Neural cell (in vitro differentiated cells): Measurements from ENCODE around the gene PIGZ. TPM values are rescaled to one million over a fixed set of nuclear protein-coding genes. Genes with fewer than 3 reads are reported as not detected.

Source experiments
- H2AFZ ChIP-seq: fragments of 200-600, 300-800 bp; sonication (generic), shearing (Covaris generic); 2 replicates; pipeline ENCODE4 v1.6.0; 2014; ENCODE audit warnings: low read depth, mild to moderate bottlenecking, antibody characterized with exemption, low read length, moderate library complexity
- H3F3A ChIP-seq: fragments of 200-600 bp; shearing (Covaris generic); 2 replicates; pipeline ENCODE4 v1.6.1; 2016; ENCODE audit warnings: mild to moderate bottlenecking, moderate library complexity, mixed read lengths, antibody characterized with exemption, low read length; ENCODE audit not compliant: insufficient read depth, poor library complexity, severe bottlenecking
- H3K27ac ChIP-seq: fragments of 200-600, 300-800 bp; sonication (generic), shearing (Covaris generic); 2 replicates; pipeline ENCODE4 v1.5.1; 2014; ENCODE audit warnings: mild to moderate bottlenecking, low read length, moderate library complexity
- H3K27me3 ChIP-seq: fragments of 300-800, 200-600 bp; sonication (generic), shearing (Covaris generic); 2 replicates; pipeline ENCODE4 v1.6.0; 2014; ENCODE audit warnings: mild to moderate bottlenecking, low read depth, low read length, moderate library complexity; ENCODE audit not compliant: insufficient read depth
- H3K36me3 ChIP-seq: fragments of 300-800, 200-600 bp; sonication (generic), shearing (Covaris generic); 2 replicates; pipeline ENCODE4 v1.5.1; 2014; ENCODE audit warnings: mild to moderate bottlenecking, antibody characterized with exemption, low read length, moderate library complexity; ENCODE audit not compliant: insufficient read depth
- H3K4me2 ChIP-seq: fragments of 300-800, 200-600 bp; sonication (generic), shearing (Covaris generic); 2 replicates; pipeline ENCODE4 v1.6.0; 2014; ENCODE audit warnings: mild to moderate bottlenecking, low read length
- H3K4me3 ChIP-seq: fragments of 300-800, 200-600 bp; sonication (generic), shearing (Covaris generic); 2 replicates; pipeline ENCODE4 v1.5.1; 2014; ENCODE audit warnings: mild to moderate bottlenecking, low read length, moderate library complexity
- H3K79me2 ChIP-seq: fragments of 200-600 bp; shearing (Covaris generic); replicated peaks from 2 replicates; pipeline ENCODE4 v1.6.0; 2014; ENCODE audit warnings: mild to moderate bottlenecking, low read length, moderate library complexity; ENCODE audit not compliant: insufficient read depth
- H3K9ac ChIP-seq: fragments of 300-800, 200-600 bp; sonication (generic), shearing (Covaris generic); 2 replicates; pipeline ENCODE4 v1.6.1; 2016; ENCODE audit warnings: mild to moderate bottlenecking, low read length, mixed read lengths
- H3K9me2 ChIP-seq: fragments of 200-600 bp; shearing (Covaris generic); 2 replicates; pipeline ENCODE4 v1.6.1; 2016; ENCODE audit warnings: mild to moderate bottlenecking, low read length, mixed read lengths; ENCODE audit not compliant: insufficient read depth
- H3K9me3 ChIP-seq: fragments of 200-600, 300-800 bp; sonication (generic), shearing (Covaris generic); 2 replicates; pipeline ENCODE4 v1.6.1; 2016; ENCODE audit warnings: mild to moderate bottlenecking, mixed run types, low read length, moderate library complexity, mixed read lengths
- H4K20me1 ChIP-seq: fragments of 200-600 bp; shearing (Covaris generic); 2 replicates; pipeline ENCODE4 v1.6.1; 2016; ENCODE audit warnings: mild to moderate bottlenecking, mixed run types; ENCODE audit not compliant: insufficient read depth
- EP300 ChIP-seq: fragments of 450-650 bp; conservative IDR thresholded peaks from 2 replicates; pipeline ENCODE4 v1.6.1; 2014; ENCODE audit warnings: antibody characterized with exemption, mild to moderate bottlenecking, moderate library complexity; ENCODE audit not compliant: poor library complexity, severe bottlenecking
- EZH2 ChIP-seq: fragments of 200-600, 300-800 bp; shearing (Covaris generic), sonication (generic); IDR thresholded peaks from 2 replicates; pipeline ENCODE4 v1.6.1; 2014; ENCODE audit warnings: antibody characterized with exemption, low read length, borderline replicate concordance, mild to moderate bottlenecking; ENCODE audit not compliant: insufficient read depth, poor library complexity, severe bottlenecking
- MXI1 ChIP-seq: fragments of 450-650 bp; conservative IDR thresholded peaks from 2 replicates; pipeline ENCODE4 v1.6.1; 2014; ENCODE audit warnings: antibody characterized with exemption, mild to moderate bottlenecking; ENCODE audit not compliant: poor library complexity, severe bottlenecking
- POLR2AphosphoS5 ChIP-seq: IDR thresholded peaks from 2 replicates; pipeline ENCODE4 v1.6.1; 2012
- RAD21 ChIP-seq: fragments of 450-650 bp; conservative IDR thresholded peaks from 2 replicates; pipeline ENCODE4 v1.6.1; 2014; ENCODE audit warnings: antibody characterized with exemption, mild to moderate bottlenecking, moderate library complexity
- REST ChIP-seq: IDR thresholded peaks from 2 replicates; pipeline ENCODE4 v1.6.1; 2012; ENCODE audit warnings: borderline replicate concordance
- SMC3 ChIP-seq: fragments of 450-650 bp; conservative IDR thresholded peaks from 2 replicates; pipeline ENCODE4 v1.6.1; 2014; ENCODE audit warnings: antibody characterized with exemption, mild to moderate bottlenecking, moderate library complexity; ENCODE audit not compliant: poor library complexity
- TAF1 ChIP-seq: IDR thresholded peaks from 2 replicates; pipeline ENCODE4 v1.6.1; 2012; ENCODE audit warnings: low read depth
- polyA plus RNA-seq: library from polyadenylated mRNA; depleted of rRNA; stranded (reverse); fragments of >200 nt; gene quantifications from 2 replicates; pipeline ENCODE4 v1.2.3, GENCODE V29; 2014
- TF ChIP-seq, protein P1 (sequence below): fragments of 450-650 bp; IDR thresholded peaks from 2 replicates; pipeline ENCODE4 v1.5.1; 2014; ENCODE audit warnings: antibody characterized with exemption, mild to moderate bottlenecking, moderate library complexity; ENCODE audit not compliant: poor library complexity, severe bottlenecking

Gene PIGZ
- polyA plus RNA-seq, 1 donor from 2014 or later: 6.5 TPM

DNA sequence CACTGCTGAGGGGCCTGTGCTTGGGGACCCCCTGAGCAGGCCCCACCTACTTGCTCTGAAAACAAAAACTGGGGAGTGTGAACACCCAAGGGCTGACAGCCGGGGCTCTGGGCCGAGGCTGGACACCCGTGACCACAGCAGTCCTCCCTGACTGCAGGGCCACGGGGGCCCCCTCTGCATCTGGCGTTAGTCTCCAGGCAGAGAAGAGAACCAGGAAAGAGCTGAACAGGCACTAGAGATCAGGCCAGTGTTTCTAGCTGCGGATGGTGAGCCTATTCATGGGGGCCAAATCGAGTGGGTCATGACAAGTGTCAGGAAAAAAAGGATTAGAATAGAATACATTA, 43.9 kb upstream of the PIGZ start:
- H3K4me3 ChIP-seq: no peak overlapping the region

DNA sequence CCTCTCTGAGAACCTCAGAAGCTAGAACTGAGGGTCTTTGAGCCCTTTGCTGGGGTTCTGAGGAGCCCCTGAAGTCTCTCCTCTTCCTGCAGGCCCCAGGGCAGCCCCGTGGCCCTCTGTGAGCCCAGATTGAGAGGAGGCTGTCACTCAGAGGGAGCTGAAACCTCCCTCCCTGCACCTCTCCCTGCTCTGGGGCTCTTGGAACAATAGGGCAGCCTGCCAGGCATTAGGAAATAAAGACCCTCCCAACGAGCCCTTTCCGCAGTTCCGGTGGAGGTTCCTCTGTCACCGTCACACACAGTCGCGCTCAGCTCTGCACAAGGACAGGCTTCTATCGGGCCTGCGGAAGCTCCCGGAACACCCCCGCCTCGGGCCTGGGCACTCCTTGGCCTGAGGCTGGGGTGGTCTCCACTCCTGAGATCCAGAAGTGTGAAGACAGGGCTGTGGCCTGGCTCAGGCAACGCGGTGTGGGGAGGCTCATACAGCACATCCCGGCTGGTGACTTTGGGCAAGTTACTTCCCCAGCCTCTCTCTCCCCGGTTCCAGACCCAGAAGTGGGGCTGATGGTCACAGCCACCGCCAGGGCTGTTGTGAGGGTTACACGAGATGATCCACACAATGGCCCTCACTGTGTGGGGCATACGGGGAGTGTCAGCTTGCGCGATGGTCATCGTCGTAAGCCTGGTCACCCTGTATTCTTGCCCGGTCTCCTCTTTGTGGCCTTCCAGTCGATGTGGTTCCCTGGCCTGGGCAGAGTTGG, 43.3 kb upstream of the PIGZ start:
- TF ChIP-seq SMC3 (no peak), TAF1 (no peak), EZH2 (no peak), REST (no peak), RAD21 (no peak), MXI1 (no peak), EP300 (no peak)

More for the DNA sequence above, 43.9 kb upstream of the PIGZ start:
- Histone ChIP-seq H3K36me3 (no peaks in the 10 kb centered on the region), H2AFZ (no peak overlapping the region), H3K27ac (no peak overlapping the region), H3K27me3 (no peaks in the 10 kb centered on the region), H3K9me2 (no peaks in the 10 kb centered on the region), H3F3A (no peaks in the 10 kb centered on the region), H3K9me3 (no peaks in the 10 kb centered on the region), H3K79me2 (no peaks in the 10 kb centered on the region), H4K20me1 (no peaks in the 10 kb centered on the region), H3K9ac (no peak overlapping the region), H3K4me2 (no peak overlapping the region)
- TF ChIP-seq REST (no peak), MXI1 (no peak), SMC3 (no peak), EP300 (no peak), TAF1 (no peak), RAD21 (no peak), POLR2AphosphoS5 (no peak), EZH2 (no peak)
- TF ChIP-seq, protein P1, sequence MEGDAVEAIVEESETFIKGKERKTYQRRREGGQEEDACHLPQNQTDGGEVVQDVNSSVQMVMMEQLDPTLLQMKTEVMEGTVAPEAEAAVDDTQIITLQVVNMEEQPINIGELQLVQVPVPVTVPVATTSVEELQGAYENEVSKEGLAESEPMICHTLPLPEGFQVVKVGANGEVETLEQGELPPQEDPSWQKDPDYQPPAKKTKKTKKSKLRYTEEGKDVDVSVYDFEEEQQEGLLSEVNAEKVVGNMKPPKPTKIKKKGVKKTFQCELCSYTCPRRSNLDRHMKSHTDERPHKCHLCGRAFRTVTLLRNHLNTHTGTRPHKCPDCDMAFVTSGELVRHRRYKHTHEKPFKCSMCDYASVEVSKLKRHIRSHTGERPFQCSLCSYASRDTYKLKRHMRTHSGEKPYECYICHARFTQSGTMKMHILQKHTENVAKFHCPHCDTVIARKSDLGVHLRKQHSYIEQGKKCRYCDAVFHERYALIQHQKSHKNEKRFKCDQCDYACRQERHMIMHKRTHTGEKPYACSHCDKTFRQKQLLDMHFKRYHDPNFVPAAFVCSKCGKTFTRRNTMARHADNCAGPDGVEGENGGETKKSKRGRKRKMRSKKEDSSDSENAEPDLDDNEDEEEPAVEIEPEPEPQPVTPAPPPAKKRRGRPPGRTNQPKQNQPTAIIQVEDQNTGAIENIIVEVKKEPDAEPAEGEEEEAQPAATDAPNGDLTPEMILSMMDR: no peak

More for the DNA sequence above, 43.3 kb upstream of the PIGZ start:
- Histone ChIP-seq H3K9me2 (no peaks in the 10 kb centered on the region), H3K9me3 (no peaks in the 10 kb centered on the region), H3K27ac (no peak overlapping the region), H3K4me3 (no peak overlapping the region), H3K27me3 (no peaks in the 10 kb centered on the region), H3K4me2 (no peak overlapping the region), H4K20me1 (no peaks in the 10 kb centered on the region), H3F3A (no peaks in the 10 kb centered on the region), H2AFZ (no peak overlapping the region), H3K9ac (no peak overlapping the region), H3K79me2 (no peaks in the 10 kb centered on the region), H3K36me3 (no peaks in the 10 kb centered on the region)
